Activated CD4-positive, alpha-beta T cell treated with anti-CD3 and anti-CD28 coated beads, Interleukin-10, Interleukin-2, amounts not matched to agents 100 ng/mL and 50 ng/mL, durations not matched to agents 16 hours and 8 hours (primary cell): ENCODE data around the gene TRA2B.

Experiments
- DNase-seq: peaks from one replicate; pipeline ENCODE4 v3.0.0-alpha.2; 2020

The TRA2B gene

DNA sequence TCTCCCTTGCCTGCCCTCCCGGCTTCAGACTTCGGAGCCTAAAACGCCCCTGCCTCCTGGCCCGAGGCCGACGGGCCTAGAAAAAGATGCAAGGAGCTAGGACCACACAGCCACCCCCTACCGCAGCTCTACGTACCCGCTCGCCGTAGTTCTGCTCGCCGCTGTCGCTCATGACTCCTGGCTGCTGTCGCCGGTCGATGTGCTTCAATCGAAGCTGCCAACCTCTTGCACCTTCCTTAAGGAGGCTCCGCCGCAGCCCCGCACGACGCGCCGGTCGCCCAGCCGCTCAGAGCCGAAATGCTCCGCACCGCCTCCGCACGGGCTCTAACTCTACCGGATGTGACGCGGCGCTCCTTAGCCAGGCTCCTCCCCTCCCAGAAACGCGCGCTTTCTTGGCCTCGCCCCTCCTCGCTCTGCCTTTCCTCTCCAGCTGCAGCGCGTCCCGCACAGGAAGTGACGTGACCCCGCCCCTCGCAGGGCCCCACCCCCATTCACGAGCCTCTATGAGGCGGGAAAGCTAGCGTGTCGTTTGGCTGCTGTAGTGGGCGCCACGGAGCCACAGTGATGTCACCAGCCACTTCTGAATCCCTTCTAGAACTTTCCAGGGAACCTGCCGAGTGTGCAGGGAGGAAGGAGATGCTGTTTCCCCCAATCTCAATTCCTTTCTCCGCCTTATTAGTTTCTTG lies at the start of gene TRA2B:
TRA2B (minus strand) TSS at position 326 of the 686 bp plus-strand sequence; CDS start at position 172, 154 bp downstream.
- peak; percentile 99 for DNase-seq

DNA sequence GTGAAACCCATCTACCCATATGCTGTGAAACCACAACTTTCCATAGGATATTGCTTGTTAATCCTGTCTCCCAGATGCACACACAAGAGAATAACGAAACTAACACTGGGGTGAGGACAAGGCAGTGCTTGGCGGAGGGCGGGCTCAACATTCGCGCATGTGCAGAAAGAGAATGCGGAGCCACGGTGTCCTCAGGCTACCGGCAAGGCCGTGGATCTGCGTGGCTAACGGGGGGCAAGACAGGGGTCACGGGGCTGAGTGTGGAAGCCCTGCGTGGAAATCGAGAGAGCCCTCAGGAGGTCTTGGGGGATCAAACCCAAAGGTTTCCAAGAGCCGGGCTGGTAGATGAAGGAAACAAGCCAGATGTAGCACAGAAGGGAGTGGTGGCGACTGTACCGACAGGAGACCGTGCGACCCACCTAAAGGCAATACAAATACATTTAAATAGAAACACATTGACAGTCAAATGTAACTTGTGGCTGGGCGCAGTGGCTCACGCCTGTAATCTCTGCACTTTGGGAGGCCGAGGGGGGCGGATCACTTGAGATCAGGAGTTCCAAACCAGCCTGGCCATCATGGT lies 48.5 kb upstream of the TRA2B start:
- DNase-seq: no peak

DNA sequence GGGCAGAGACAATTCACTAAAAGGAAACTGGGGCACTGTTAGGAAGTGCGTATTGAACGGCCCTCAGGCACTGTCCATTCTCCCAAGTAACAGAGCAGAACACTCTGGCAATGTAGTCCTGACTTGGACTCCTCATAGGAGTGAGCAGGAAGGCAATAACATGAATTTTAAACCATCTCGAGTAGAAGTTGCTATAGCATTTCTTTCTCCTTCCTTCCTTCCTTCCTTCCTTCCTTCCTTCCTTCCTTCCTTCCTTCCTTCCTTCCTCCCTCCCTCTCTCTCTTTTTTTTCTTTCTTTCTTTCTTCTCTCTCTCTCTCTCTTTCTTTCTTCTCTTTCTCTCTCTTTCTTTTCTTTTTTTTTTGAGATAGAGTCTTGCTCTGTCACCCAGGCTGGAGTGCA lies 46.4 kb upstream of the TRA2B start:
- no peak for DNase-seq

DNA sequence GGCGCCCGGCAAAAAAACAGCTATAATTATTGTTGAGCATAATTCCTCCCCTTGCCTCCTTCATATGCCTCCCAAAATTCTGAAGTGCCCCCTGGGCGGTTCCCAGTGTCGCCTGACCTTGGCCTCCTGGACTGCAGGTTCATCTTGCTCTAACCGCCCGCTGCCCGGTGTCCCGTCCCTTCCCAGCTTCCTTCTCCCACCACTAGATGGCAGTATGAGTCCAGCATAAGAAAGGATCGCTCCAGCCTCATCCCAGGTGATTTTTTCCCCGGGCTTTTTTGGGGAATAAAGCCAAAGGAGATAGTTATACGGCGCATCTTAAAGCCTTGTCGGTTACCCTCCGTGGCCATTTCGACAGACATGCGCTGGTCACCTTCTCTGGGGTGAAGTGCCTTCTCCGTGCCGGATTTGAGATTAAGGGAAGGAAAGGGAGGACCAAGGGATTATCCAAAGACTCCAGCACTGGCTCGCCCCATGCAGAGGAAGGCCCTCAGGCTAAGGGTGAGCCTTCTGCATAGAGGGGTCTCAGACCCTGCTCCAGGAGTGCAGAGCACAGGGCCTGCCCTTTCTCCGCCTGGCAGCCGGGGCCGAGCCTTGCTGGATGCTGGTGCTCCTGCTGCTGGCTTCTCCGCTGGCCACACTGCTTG lies 45.8 kb upstream of the TRA2B start:
- peak; percentile 70 for DNase-seq

DNA sequence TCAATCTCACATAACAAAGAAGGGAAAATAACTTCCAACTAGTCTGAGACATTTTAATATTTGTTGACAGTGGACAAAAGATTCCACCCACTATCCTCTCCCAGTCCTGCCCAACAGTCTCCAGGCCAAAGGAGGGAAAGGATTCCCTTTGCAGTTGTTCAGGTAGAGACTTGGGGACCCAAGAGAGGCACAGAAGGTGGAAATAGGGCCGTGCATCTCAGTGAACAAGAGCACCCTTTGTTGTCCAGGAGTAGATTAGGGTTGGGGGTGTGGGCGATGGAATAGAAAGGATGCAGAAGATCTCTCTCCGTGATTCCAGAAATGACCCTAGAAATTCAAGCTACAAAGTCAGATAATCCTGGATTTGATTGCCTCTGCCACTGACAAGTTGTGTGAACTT lies 44.8 kb upstream of the TRA2B start:
- DNase-seq: no peak

DNA sequence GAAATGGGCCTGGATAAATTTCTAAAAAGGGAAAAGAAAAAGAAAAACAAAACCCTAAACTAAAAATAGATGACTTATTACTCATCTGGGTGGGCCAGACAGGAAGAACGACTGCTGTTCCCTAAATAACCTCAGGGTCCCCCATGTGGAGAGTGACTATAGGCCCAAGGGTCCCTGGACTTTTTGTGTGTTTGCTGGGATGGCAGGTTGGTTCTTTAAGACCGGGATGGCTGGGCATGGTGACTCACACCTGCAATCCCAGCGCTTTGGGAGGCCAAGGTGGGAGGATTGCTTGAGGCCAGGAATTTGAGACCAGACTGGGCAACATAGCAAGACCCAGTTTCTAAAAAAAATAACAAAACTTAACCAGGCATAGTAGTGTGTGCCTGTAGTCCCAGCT lies 43.8 kb upstream of the TRA2B start:
- no peak for DNase-seq

DNA sequence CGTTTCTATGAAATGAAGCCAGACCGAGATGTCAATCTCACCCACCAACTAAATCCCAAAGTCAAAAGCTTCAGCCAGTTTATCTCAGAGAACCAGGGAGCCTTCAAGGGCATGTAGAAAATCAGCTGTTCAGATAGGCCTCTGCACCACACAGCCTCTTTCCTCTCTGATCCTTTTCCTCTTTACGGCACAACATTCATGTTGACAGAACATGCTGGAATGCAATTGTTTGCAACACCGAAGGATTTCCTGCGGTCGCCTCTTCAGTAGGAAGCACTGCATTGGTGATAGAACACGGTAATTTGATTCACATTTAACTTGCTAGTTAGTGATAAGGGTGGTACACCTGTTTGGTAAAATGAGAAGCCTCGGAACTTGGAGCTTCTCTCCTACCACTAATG lies 41.9 kb upstream of the TRA2B start:
- no peak for DNase-seq

DNA sequence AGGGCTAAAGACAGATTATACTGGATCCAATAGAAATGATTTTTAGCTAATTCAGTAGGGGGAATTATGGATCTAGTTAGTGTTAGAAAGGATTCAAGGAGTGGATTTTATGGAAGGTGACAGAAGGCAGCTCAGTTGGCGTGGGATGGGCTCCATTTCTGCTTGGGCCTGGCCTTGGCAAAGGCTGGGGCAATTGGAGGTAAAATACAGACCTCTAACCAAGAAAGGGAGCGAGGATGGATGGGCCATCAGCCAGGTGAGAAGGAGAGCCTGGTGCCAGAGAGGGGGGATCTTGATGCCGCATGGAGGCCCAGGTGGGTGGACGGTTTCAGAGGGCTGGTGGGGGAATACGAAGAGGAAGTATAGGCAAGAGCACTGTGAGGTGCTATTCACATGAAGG lies 40.7 kb upstream of the TRA2B start:
- no peak for DNase-seq

DNA sequence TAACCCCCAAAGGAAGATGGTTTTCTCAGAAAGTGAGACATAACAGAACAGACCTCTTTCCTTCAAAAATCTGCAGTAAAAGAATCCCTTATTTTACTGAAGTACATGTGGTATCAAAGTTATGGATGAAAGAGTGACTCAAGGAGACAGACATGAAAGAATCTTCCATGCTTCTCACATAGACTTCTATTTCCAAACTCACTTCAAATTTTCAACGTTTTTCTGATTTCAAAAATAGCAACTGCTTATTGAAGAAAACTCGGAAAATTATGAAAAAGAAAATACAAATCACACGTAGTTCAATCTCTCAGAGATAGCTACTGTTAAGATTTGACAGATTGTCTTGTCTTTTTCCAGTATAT lies 39.8 kb upstream of the TRA2B start:
- no peak for DNase-seq

DNA sequence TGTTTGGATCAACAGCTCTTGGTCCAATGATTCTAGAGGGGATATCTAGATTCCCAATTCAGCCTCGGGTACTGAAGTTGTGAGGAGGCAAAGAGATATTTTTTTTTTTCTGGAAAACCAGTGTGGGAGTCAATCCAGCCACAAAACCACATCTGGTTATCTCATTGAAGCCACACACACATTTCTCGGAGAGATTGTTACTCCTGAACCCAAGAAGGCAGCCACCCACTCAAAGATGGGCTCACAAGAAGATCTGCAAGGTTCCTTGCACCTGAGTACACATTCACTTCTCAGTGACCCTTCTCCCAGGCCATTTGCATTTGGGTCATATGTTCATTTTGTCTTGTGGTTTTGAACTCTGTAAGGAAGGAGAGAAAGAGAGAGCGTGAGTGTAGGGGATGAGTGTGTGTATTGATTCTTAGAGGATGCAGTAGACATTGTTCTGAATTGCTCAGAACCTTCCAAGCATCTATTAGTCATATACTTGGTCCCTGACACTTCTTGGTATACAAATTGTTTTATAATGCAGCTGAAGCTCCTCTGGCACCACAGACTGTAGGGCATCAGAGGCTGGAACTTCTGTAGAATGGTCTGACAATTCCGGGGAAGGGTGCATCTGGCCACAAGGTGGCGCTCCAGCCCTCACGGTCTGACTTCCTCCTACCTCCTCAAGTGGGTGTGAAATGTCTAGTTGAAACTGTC lies 39.3 kb upstream of the TRA2B start:
- DNase-seq: peak; percentile 90

DNA sequence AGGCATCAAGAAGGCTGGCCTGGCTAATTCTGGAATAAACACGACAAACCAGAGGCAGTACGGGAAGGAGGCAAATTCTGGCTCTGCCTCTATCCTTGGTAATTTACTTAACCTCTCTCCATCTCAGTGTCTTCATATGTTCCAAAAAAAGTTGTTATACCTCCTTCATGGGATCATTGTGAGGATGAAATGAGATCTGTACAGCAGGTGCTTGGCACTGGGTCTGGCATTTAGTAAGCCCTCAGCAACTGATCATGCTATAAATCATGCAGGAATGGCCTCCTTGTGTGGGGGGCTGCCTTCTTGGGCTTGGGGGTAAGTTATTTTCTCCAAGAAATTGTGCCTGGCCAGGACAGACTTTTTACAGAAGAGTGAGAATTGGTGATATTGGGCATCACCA lies 38.3 kb upstream of the TRA2B start:
- no peak for DNase-seq

DNA sequence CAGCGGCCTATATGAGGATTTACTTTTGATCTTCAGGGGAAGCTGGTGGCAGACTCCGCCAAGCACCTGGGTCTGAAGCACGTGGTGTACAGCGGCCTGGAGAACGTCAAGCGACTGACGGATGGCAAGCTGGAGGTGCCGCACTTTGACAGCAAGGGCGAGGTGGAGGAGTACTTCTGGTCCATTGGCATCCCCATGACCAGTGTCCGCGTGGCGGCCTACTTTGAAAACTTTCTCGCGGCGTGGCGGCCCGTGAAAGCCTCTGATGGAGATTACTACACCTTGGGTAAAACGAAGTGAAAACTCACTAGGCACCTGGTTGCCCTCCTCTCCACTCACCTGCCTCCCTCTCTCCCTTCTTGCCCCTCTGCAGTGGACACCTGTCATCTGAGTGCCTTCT lies 33.8 kb upstream of the TRA2B start:
- DNase-seq: no peak

DNA sequence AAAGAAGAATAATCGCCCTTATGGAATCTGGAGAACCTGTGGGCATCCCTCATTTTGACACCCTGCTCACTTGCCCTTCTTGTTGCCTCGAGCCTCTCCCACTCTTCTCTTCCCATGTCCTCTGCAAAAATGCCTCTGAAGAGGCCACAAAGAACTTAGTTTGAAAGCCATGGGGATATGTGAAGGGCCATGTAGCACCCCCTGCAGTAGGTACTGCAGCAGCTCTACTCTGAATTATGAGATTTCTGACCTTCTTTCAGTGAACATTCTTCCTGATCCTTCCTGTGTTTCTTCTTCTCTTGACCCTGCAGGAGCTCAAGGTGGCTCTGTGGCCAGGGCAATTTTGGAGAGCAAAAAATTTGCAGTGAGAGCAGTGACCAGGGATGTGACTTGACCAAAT lies 30.4 kb upstream of the TRA2B start:
- no peak for DNase-seq

DNA sequence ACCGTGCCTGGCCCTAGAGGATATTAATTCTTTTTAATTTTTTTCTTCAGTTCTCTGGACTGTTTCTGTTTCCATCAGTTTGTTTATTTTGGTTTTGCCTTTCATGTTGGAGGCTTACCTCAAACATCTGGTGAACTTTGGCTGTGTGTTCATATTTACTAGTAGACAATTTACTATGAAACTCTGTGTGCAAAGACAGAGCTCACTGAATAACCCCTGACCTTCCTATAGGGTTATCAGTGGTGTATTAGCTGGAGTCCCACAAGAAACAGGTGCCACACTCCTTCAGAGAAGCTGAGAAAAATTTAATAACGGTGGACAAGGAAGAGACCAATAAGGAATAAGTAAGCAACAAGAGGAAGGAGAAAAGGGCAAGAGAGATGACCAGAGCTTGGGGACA lies 28.8 kb upstream of the TRA2B start:
- no peak for DNase-seq

DNA sequence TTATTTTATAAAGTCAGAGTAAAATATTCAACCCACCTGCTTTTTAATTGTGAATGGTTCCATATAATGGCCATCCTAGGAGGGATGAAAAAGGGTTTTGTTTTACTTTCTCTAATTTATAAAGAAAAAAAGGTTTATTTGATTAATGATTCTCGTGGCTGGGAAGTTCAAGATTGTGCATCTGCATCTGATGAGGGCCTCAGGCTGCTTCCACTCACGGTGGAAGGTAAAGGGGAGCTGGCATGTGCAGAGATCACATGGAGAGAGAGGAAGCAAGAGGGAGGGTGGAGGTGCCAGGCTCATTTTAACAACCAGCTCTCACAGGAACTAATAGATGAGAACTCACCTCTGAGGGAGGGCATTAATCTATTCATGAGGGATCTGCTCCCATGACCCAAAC lies 27.7 kb upstream of the TRA2B start:
- no peak for DNase-seq

DNA sequence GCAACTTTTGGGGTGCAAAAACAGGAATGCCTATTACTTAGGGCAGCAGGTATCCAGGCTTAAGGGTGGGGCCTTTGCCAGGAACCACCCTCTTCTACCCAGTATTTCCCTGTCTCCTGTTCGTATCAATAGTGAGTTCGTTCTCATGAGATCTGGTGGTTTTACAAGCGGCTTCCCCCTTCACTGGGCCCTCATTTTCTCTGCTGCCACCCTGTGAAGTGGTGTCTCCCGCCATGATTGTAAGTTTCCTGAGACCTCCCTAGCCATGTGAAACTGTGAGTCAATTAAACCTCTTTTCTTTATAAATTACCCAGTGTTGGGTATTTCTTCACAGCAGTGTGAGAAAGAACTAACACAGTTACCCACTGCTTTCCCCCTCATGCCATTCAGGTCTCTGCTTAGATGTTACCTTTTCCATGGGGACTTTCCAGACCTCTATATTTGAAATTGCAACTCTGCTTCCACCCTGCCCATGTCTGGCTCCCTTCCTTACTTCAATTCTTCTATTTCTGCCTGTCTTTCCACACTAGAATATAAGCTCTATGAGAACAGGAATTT lies 23.9 kb upstream of the TRA2B start:
- no peak for DNase-seq

DNA sequence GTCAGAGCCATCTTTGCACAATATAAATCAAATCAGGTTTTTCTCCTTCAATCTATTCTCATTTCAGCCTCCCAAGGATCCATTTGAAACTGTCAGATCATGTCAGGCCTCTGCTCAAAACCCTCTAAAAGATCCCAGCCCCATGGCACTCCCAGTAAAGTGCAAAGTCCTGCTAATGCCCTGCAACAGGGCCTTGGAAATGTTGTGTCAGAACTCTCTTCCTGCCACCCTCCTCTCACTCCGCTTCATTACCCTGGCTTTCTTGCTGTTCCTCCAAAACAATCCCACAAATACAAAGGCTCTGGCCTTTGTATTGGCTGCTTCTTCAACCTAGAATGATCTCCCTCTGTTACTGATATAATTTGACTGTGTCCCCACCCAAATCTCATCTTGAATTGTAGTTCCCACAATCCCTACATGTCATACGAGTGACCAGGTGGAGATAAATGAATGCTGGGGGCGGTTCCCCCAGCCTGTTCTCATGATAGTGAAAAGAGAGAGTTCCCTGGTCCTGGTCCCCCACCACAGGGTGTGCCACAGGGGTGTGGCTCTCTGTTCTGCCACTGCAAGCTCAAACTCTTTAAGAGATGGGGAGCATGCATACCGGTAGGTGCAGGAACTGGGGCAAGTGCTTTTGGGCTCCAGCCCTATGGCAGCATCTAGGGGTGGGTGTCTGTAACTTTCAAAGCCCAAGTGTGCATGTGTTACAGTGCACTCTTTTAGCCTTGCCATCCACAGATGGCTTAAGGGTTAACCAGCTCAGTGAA lies 22.9 kb upstream of the TRA2B start:
- no peak for DNase-seq

DNA sequence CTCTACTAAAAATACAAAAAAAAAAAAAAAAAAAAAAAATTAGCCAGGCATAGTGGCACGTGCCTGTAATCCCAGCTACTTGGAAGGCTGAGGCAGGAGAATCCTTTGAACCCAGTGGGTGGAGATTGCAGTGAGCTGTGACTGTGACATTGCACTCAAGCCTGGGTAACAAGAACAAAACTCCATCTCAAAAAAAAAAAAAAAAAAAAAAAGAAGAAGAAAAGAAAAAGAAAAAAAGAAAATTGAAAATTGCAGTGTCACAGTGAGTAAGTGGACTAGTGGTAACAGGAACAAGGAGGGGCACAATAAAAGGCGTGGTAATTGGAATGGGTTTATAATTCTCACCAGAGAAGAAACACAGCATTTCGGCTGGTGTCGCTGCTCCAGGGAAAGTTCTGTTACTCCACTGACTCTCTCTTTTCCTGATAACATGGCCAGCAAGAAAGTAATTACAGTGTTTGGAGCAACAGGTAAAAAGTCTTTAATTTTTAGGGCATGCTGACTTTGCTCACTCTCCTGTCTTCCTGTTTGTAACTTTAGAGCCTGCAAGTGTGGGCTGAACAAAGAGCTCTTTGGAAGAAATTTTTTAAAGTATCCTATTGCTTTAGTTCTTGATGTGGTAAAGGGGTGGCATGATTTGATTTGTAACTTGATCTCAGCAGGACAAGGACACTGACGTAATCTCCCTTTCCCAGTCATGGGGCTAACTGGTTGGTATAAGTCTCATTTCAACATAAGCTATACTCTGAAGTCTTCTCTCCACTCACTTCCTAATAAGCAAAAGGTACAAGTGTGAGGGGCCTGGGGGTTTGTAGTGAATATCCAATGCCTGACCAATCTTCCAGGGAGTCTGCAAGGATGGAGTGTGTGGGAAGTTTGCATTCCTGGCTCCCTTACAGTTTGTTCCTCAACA lies 22.1 kb upstream of the TRA2B start:
- DNase-seq: peak; percentile 23

DNA sequence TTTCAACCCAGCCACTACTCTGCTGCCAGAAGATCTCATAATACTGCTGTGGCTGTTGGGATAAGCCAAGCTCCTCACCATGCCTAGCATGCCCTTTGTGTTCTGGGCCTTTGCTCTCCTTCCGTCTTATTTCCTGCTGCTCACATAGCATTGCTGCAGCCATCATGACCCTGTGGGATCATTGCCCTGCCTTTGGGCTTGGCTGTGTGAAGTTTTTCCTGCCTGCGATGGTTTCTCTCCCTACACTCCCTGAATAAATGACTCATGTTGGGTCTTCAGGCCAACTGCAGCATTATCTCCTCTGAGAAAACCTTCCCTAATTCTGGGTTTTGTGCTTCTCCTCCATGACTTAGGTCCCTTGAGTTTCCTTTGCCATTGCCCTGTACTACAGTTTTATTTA lies 20.8 kb upstream of the TRA2B start:
- no peak for DNase-seq

DNA sequence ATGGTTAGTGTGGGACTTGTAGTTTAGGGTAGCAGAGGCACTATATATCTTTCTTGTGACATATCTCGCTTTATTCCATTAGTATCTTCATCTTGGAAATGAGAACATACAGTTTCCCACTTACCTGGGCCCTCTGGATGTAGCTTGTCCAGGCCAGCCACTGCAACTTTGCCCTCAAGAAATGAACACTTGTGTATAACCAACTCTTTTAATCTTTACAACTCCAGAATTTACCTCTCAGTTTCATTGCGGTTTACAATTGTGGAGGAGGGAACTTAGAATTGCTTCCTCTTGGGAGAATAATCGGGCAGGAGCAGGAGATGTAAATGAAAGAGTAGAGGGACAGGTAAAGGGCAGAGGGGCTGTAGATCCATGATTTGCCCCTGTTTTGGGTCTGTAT lies 18.4 kb upstream of the TRA2B start:
- no peak for DNase-seq

DNA sequence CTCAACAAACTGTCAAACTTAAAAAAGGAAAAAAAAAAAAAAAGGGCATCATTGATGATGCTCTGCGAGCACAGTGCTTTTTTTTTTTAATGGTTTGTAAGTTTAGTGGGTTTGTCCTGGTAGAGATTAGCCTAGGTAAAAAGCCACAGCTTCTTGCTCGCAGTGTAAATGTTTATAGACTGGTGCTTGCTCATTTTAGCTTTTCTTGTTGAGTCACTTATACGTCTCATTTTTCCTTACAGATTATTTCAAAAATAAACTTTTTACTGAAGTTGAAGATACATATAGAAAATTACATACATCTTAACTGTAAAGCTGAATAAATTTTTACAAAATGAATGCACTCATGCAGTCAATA lies 16.5 kb upstream of the TRA2B start:
- no peak for DNase-seq

DNA sequence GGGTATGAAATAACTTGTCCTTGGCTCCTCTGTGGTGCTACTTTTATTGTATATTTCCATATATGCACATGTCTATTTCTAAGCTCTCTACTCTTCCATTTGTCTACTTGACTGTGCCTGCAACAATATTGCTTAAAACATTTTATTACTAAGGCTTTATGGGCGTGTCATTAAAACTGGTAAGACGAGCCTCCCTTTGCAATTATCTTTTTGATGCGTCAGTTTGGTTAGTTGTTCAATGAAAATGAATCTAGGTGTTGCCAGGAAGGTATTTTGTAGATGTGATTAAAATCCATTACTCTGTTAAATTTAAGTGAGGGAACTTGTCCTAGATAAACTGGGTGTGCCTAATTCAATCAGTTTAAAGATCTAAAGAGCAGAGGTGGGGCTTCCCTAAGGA lies 12.9 kb upstream of the TRA2B start:
- DNase-seq: no peak
